ENCODE measurements around the gene PNPLA7.

DNA sequence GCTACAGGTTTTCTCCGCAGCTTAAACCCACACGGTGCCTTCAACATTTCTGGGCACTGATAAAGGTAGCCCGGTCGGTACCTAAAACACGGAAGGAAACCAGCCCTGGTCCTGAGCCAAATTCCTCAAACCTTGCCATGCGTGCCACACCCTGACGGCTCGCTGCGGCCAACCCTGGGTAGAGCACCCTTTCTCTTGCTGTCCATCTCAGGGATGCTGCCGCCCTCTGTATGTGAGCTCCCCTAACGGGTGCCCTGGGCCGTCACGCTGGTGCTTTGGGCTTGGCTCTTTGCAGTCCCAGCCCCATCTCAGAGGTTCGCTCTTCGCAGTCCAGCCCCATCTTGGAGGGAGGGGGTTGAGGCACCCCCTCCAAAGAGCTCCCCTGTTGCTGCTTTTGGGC lies 43.9 kb downstream of the PNPLA7 start:
- TF ChIP-seq CTCF (IDR thresholded peaks at IDR 0.05 in 2 of 3, conservative IDR thresholded peaks at IDR 0.05 in 1 of 3; ENCODE audit: control insufficient read depth in 2 of 3, extremely low read depth in 1 of 3, insufficient read depth in 1 of 3, low read depth in 3 of 3, low read length in 3 of 3) (no peak), RAD21 (IDR thresholded peaks at IDR 0.05; ENCODE audit: insufficient read depth, low read depth, low read length) (no peak), NFIC (IDR thresholded peaks at IDR 0.05; ENCODE audit: low read depth, low read length) (no peak), YY1 (IDR thresholded peaks at IDR 0.05; ENCODE audit: low read depth, low read length) (no peak), ZNF274 (IDR thresholded peaks at IDR 0.05; ENCODE audit: insufficient read depth, insufficient read length) (no peak), POLR2AphosphoS5 (IDR thresholded peaks at IDR 0.05; ENCODE audit: low read length) (no peak), TCF7 (IDR thresholded peaks at IDR 0.05; ENCODE audit: borderline replicate concordance) (no peak), SUPT20H (IDR thresholded peaks at IDR 0.05; ENCODE audit: borderline replicate concordance, control insufficient read depth, low read depth, low read length) (no peak)
- TF ChIP-seq, protein P1, sequence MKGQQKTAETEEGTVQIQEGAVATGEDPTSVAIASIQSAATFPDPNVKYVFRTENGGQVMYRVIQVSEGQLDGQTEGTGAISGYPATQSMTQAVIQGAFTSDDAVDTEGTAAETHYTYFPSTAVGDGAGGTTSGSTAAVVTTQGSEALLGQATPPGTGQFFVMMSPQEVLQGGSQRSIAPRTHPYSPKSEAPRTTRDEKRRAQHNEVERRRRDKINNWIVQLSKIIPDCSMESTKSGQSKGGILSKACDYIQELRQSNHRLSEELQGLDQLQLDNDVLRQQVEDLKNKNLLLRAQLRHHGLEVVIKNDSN (IDR thresholded peaks at IDR 0.05; ENCODE audit: borderline replicate concordance, extremely low read length, insufficient read depth, low read depth, low read length) = no peak
- TF ChIP-seq, protein P2, sequence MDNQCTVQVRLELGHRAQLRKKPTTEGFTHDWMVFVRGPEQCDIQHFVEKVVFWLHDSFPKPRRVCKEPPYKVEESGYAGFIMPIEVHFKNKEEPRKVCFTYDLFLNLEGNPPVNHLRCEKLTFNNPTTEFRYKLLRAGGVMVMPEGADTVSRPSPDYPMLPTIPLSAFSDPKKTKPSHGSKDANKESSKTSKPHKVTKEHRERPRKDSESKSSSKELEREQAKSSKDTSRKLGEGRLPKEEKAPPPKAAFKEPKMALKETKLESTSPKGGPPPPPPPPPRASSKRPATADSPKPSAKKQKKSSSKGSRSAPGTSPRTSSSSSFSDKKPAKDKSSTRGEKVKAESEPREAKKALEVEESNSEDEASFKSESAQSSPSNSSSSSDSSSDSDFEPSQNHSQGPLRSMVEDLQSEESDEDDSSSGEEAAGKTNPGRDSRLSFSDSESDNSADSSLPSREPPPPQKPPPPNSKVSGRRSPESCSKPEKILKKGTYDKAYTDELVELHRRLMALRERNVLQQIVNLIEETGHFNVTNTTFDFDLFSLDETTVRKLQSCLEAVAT (IDR thresholded peaks at IDR 0.05) = no peak

Measured in GM12878 (cell line).